Loucy (cell line): ENCODE results near the gene WHRN.

Source experiments
- H2AFZ ChIP-seq: fragments of 200-600 bp; sonication (generic); 2 replicates; pipeline ENCODE4 v1.6.0; 2016; ENCODE audit warnings: antibody characterized with exemption, mild to moderate bottlenecking, low read length, moderate library complexity
- H3F3A ChIP-seq: fragments of 200-600 bp; 2 replicates; pipeline ENCODE4 v1.6.0; 2016; ENCODE audit warnings: antibody characterized with exemption, low read depth, mild to moderate bottlenecking
- H3K27me3 ChIP-seq: fragments of 200-600 bp; sonication (generic); 2 replicates; pipeline ENCODE4 v1.6.1; 2014; ENCODE audit warnings: low read length, mild to moderate bottlenecking; ENCODE audit not compliant: insufficient read depth, poor library complexity, severe bottlenecking
- H3K36me3 ChIP-seq: fragments of 200-600 bp; sonication (generic); 2 replicates; pipeline ENCODE4 v1.6.1; 2016; ENCODE audit warnings: low read length; ENCODE audit not compliant: insufficient read depth
- H3K4me1 ChIP-seq: fragments of 200-600 bp; sonication (generic); 2 replicates; pipeline ENCODE4 v1.5.1; 2014; ENCODE audit warnings: low read length, mild to moderate bottlenecking; ENCODE audit not compliant: insufficient read depth, poor library complexity, severe bottlenecking
- H3K4me2 ChIP-seq: fragments of 200-600 bp; sonication (generic); 2 replicates; pipeline ENCODE4 v1.6.0; 2014; ENCODE audit warnings: antibody characterized with exemption, low read length, low read depth, mild to moderate bottlenecking; ENCODE audit not compliant: poor library complexity, severe bottlenecking
- H3K4me3 ChIP-seq: fragments of 200-600 bp; sonication (generic); 2 replicates; pipeline ENCODE4 v1.5.1; 2014; ENCODE audit warnings: low read length, mild to moderate bottlenecking, mixed read lengths; ENCODE audit not compliant: poor library complexity, severe bottlenecking
- H3K79me2 ChIP-seq: fragments of 200-600 bp; sonication (generic); 2 replicates; pipeline ENCODE4 v1.6.1; 2014; ENCODE audit warnings: low read length; ENCODE audit not compliant: insufficient read depth
- H3K9ac ChIP-seq: fragments of 200-600 bp; sonication (generic); 2 replicates; pipeline ENCODE4 v1.6.0; 2014; ENCODE audit warnings: mild to moderate bottlenecking, low read depth, low read length, moderate library complexity; ENCODE audit not compliant: poor library complexity, severe bottlenecking
- H3K9me2 ChIP-seq: fragments of 200-600 bp; sonication (generic); replicated peaks from 2 replicates; pipeline ENCODE4 v1.6.1; 2016; ENCODE audit warnings: low read depth, low read length, mixed read lengths
- H3K9me3 ChIP-seq: fragments of 200-600 bp; sonication (generic); 2 replicates; pipeline ENCODE4 v1.6.1; 2014; ENCODE audit warnings: mild to moderate bottlenecking, antibody characterized with exemption, low read length, low read depth; ENCODE audit not compliant: insufficient read depth
- H4K20me1 ChIP-seq: fragments of 200-600 bp; sonication (generic); 2 replicates; pipeline ENCODE4 v1.6.0; 2014; ENCODE audit warnings: antibody characterized with exemption, low read length, mild to moderate bottlenecking; ENCODE audit not compliant: insufficient read depth, poor library complexity, severe bottlenecking
- EZH2phosphoT487 ChIP-seq: fragments of 200-600 bp; IDR thresholded peaks from 2 replicates; pipeline ENCODE4 v1.6.1; 2018; ENCODE audit warnings: antibody characterized with exemption, mild to moderate bottlenecking, moderate library complexity, borderline replicate concordance
- TF ChIP-seq, protein P1 (sequence below): fragments of 200-600 bp; sonication (generic); conservative IDR thresholded peaks from 2 replicates; pipeline ENCODE4 v1.5.1; 2014; ENCODE audit warnings: mild to moderate bottlenecking, antibody characterized with exemption, low read length

WHRN gene

GRCh38 chr9:114431003-114431402 lies 74.3 kb downstream of the WHRN start:
- Histone ChIP-seq H4K20me1 (no peaks in the 10 kb centered on the region), H3K36me3 (no peaks in the 10 kb centered on the region), H3K4me2 (no peak overlapping the region), H3K4me3 (no peak overlapping the region), H3F3A (no peaks in the 10 kb centered on the region), H3K79me2 (no peaks in the 10 kb centered on the region), H3K27me3 (no peaks in the 10 kb centered on the region), H3K4me1 (no peaks in the 10 kb centered on the region), H3K9me3 (no peaks in the 10 kb centered on the region), H3K9ac (no peak overlapping the region), H2AFZ (no peak overlapping the region), H3K9me2 (no peaks in the 10 kb centered on the region)
- TF ChIP-seq, protein P1, sequence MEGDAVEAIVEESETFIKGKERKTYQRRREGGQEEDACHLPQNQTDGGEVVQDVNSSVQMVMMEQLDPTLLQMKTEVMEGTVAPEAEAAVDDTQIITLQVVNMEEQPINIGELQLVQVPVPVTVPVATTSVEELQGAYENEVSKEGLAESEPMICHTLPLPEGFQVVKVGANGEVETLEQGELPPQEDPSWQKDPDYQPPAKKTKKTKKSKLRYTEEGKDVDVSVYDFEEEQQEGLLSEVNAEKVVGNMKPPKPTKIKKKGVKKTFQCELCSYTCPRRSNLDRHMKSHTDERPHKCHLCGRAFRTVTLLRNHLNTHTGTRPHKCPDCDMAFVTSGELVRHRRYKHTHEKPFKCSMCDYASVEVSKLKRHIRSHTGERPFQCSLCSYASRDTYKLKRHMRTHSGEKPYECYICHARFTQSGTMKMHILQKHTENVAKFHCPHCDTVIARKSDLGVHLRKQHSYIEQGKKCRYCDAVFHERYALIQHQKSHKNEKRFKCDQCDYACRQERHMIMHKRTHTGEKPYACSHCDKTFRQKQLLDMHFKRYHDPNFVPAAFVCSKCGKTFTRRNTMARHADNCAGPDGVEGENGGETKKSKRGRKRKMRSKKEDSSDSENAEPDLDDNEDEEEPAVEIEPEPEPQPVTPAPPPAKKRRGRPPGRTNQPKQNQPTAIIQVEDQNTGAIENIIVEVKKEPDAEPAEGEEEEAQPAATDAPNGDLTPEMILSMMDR, result no peak
- no peak for TF ChIP-seq EZH2phosphoT487

- Histone ChIP-seq H3K4me2 (no peak overlapping the region), H3K9me2 (no peaks in the 10 kb centered on the region), H4K20me1 (no peaks in the 10 kb centered on the region), H3K79me2 (no peaks in the 10 kb centered on the region), H3F3A (no peaks in the 10 kb centered on the region), H3K4me3 (no peak overlapping the region), H3K9ac (no peak overlapping the region), H3K36me3 (no peaks in the 10 kb centered on the region), H3K4me1 (no peaks in the 10 kb centered on the region), H3K9me3 (no peaks in the 10 kb centered on the region), H3K27me3 (no peaks in the 10 kb centered on the region), H2AFZ (no peak overlapping the region)
- TF ChIP-seq EZH2phosphoT487, result no peak
- TF ChIP-seq, protein P1, result no peak
Observed at GRCh38 chr9:114430457-114430856, 74.8 kb downstream of the WHRN start.

DNA sequence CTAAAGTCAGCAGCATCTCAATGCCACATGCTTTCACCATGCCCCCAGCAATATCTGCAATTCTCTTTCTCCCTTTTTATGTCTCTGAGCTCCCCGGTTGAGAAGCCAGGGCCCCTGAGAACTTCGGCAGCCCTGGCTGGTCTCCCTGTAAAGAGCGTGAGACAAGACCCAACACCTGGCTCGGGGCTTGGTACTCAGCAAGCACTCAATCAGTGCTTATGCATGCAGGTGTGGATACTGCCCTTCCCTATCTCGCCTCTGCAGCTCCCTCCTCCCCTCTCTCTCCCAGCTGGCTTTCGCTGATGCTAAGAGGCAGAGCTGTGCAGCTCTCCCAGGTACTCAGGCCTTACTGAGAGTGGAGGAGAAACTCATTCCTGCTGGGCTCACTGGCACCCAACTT lies 75.8 kb downstream of the WHRN start:
- Histone ChIP-seq H3F3A (no peaks in the 10 kb centered on the region), H3K9me2 (no peaks in the 10 kb centered on the region), H4K20me1 (no peaks in the 10 kb centered on the region), H3K4me3 (no peak overlapping the region), H3K9ac (no peak overlapping the region), H3K79me2 (no peaks in the 10 kb centered on the region), H3K4me2 (no peak overlapping the region), H2AFZ (no peak overlapping the region), H3K9me3 (no peaks in the 10 kb centered on the region), H3K36me3 (no peaks in the 10 kb centered on the region), H3K27me3 (no peaks in the 10 kb centered on the region), H3K4me1 (no peaks in the 10 kb centered on the region)
- no peak for TF ChIP-seq EZH2phosphoT487
- TF ChIP-seq, protein P1, result no peak
